ENCODE results near the gene CHMP1A. TPM values are rescaled to one million over a fixed set of nuclear protein-coding genes. Genes with fewer than 3 reads are reported as not detected.
"Not testable (repeated sequence)": the region's sequence is repeated elsewhere in the genome, so short reads cannot be mapped to it uniquely, and the experiment has no call there.

The CHMP1A gene
- total RNA-seq, 1 experiment from 2014 or later = 58.3 TPM

DNA sequence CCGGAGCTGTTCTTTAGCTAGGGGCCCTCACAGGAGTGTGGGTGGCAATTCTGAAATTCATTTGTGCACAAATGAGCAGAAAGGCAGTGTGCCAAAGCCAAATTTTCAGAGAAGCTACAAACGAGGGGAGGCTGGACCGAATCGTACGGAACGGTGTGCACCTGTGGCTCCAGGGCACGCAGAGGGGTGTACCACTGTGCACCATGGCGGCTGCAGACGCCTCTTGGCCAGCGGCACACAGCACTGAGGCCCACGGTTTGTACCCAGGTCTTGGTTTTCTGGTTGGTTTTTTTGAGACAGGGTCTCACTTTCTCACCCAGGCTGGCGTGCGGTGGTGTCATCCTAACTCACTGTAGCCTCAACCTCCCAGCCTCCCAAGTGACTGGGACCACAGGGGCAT, 14.9 kb downstream of the CHMP1A start:
- no peak for DNase-seq (ENCODE audit: low read depth, low spot score)
- in situ Hi-C loops (cut with HindIII; ENCODE audit: low pct_unique_long_range_greater_than_20kb, low sequenced_read_pairs) = no loop called here

DNA sequence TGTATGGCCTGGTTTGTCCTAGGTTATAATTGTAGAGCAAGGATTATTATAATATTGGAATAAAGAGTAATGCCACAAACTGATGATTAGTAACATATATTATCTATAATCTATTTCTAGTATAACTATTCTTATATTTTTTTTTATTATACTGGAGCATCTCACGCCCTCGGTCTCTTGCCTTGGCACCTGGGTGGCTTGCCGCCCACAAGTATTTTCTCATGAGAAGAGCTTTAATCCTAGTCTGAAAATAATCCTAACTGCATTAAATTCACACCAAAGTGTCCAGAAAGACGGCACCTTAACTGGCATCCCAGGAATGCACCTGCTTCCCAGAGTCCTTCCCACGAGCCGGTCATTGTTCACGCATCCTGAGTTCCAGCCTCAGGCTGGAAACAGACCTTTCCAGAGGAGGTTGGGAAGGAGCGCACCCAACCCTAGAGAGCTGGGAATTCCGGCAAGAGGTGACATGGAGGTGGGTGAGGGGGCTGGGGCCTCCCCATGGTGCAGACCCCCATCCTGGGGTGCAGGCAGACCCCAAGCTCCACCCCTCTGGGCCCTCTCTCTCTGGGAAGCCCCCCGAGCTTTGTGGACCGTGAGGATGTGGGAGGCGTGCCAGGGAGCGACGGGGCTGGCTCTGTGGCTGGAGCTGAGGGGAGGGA, 15.9 kb downstream of the CHMP1A start:
- in situ Hi-C loops (cut with HindIII; ENCODE audit: low pct_unique_long_range_greater_than_20kb, low sequenced_read_pairs) = no loop called here
- no peak for DNase-seq (ENCODE audit: low read depth, low spot score)

DNA sequence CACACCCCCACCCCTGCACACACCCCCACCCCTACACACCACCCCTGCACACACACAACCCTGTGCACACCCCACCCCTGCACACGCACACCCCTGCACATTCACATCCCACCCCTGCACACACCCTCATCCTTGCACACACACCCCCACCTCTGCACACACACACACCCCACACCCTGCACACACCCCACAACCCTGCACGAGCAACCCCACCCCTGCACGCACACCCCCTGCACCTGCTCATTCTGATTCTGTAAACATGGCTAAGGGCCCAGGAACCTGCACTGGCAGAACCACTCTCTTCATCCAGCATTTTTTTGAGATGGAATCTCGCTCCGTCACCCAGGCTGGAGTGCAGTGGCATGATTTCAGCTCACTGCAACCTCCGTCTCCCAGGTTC, 18.1 kb downstream of the CHMP1A start:
- in situ Hi-C loops (cut with HindIII; ENCODE audit: low pct_unique_long_range_greater_than_20kb, low sequenced_read_pairs) = no loop called here
- DNase-seq (ENCODE audit: low read depth, low spot score) = no peak

GRCh38 chr16:89638455-89638854, 19.1 kb downstream of the CHMP1A start:
- in situ Hi-C loops (cut with HindIII; ENCODE audit: low pct_unique_long_range_greater_than_20kb, low sequenced_read_pairs) = no loop called here
- DNase-seq (ENCODE audit: low read depth, low spot score) = no peak

GRCh38 chr16:89637379-89637778, 20.1 kb downstream of the CHMP1A start:
- DNase-seq (ENCODE audit: low read depth, low spot score) = no peak
- in situ Hi-C loops (cut with HindIII; ENCODE audit: low pct_unique_long_range_greater_than_20kb, low sequenced_read_pairs) = no loop called here

- no peak for DNase-seq (ENCODE audit: low read depth, low spot score)
- in situ Hi-C loops (cut with HindIII; ENCODE audit: low pct_unique_long_range_greater_than_20kb, low sequenced_read_pairs) = no loop called here
Measured at GRCh38 chr16:89636663-89637062, 20.8 kb downstream of the CHMP1A start.

- DNase-seq (ENCODE audit: low read depth, low spot score); in situ Hi-C loops (cut with HindIII; ENCODE audit: low pct_unique_long_range_greater_than_20kb, low sequenced_read_pairs): not testable (repeated sequence)
Measured at GRCh38 chr16:89634463-89635385, 22.8 kb downstream of the CHMP1A start.

GRCh38 chr16:89633064-89633631, 24.4 kb downstream of the CHMP1A start:
- in situ Hi-C loops (cut with HindIII; ENCODE audit: low pct_unique_long_range_greater_than_20kb, low sequenced_read_pairs) = no loop called here
- DNase-seq (ENCODE audit: low read depth, low spot score) = no peak

DNA sequence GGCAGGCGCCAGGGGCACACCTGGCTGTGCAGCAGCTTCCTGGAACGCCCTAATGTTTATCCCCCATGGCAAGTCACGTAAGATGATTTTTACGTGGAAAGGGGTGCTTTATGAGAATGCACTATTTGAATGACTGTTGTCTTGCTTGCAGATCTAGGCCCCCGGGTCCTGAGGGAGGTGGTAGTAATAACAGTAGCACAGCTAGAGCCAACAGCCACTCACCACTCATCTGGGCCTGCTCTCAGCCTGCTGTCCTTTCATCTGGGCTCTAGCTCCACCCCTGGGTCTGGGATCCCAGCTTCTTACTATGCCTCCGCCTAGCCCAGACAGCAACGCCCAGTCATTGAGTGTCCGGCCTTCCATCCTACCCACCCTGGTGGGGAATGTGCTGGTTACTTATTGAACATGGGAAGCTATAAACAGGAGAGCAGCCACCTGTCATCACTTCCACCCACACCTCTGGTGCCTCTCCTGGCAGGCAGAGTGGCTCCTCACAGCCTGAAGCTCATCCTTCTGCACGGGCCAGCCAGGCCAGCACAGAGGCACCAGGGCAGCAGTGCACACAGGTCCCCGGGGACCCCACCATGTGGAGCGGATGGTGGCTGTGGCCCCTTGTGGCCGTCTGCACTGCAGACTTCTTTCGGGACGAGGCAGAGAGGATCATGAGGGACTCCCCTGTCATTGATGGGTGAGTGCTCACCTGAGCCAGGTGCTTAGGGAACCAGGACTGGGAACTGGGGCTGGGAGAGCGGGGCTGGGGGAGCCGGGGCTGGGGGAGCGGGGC, 27.5 kb downstream of the CHMP1A start:
- in situ Hi-C loops (cut with HindIII; ENCODE audit: low pct_unique_long_range_greater_than_20kb, low sequenced_read_pairs) = no loop called here
- DNase-seq (ENCODE audit: low read depth, low spot score) = no peak

DNA sequence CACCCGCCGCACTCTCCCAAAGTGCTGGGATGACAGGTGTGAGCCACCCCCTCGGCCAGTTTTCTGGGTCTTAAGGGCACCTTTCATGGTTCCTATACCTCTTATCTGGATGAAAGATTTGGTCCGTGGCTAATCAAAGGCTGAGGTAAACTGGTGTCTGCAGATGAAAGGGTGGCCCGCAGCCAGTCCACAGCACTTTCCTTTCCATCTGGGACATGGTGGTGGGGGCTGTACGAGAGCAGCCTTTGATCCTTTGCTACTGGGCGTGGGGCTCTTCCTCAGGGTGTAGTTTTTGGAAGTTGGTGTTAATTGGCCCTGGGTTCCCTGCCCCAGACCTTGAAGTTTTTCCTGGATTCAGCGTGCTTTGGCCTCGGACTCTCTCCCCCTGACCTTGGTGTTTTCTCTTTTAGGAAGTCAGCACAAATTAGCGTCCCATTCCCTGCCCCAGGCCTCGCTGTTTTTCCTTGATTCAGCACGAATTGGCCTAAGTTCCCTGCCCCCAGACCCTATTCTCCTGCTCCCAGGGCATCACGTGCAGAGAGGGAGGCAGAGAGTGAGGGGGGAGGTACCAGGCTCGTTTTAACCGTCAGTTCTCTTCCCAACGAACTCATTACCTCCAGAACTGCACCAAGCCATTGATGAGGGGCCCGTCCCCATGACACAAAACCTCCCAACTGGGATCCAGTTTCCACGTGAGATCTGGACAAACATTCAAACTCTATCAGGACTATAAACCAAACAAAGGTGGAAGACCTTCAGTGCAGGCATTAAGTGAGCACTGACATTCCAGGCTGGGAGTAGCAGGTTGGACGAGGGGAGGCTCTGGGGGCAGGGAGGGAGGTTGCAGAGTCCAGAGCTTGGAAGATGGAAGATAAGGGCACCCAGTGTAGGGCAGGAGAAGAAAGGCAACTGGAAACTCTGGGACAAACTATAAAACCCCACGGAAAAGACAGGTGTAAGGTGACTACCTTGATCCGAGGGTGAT, 32.4 kb downstream of the CHMP1A start:
- in situ Hi-C loops (cut with HindIII; ENCODE audit: low pct_unique_long_range_greater_than_20kb, low sequenced_read_pairs) = no loop called here
- no peak for DNase-seq (ENCODE audit: low read depth, low spot score)

- peak; percentile 10 for DNase-seq (ENCODE audit: low read depth, low spot score)
- in situ Hi-C loops (cut with HindIII; ENCODE audit: low pct_unique_long_range_greater_than_20kb, low sequenced_read_pairs) = no loop called here
Measured at GRCh38 chr16:89623511-89624261, 33.8 kb downstream of the CHMP1A start.

GRCh38 chr16:89621698-89622409, 35.7 kb downstream of the CHMP1A start:
- in situ Hi-C loops (cut with HindIII; ENCODE audit: low pct_unique_long_range_greater_than_20kb, low sequenced_read_pairs) = no loop called here
- no peak for DNase-seq (ENCODE audit: low read depth, low spot score)

DNA sequence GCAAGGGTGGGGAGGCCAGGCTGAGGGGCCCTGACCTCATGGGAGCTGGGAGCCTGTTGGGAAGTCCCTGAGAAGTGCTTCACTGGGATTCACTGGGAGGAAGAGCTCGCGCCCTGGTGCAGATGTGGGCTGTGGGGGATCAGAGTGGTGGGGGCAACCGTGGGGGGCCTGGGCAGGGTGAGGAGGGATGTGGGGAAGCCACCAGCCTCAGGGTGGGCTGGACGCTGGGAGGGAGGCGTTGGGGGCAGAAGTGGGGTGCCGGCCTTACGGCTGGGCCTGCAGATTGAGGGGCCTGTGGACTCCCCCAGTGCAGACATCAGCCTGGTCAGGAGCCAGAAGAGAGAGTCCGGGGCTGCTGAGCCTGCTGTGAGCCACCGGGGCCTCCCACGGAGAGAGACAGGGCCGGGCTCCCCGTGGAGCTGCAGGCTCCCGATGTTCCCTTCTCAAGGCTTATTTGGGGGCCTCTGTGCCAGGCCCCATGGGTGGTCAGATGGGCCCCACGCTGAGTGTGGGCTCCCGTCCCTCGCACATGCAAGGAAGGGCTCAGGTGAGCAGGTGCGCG, 36.3 kb downstream of the CHMP1A start:
- DNase-seq (ENCODE audit: low read depth, low spot score) = no peak
- in situ Hi-C loops (cut with HindIII; ENCODE audit: low pct_unique_long_range_greater_than_20kb, low sequenced_read_pairs) = no loop called here

- in situ Hi-C loops (cut with HindIII; ENCODE audit: low pct_unique_long_range_greater_than_20kb, low sequenced_read_pairs) = no loop called here
- DNase-seq (ENCODE audit: low read depth, low spot score) = no peak
Measured at GRCh38 chr16:89620406-89620841, 37.1 kb downstream of the CHMP1A start.

DNA sequence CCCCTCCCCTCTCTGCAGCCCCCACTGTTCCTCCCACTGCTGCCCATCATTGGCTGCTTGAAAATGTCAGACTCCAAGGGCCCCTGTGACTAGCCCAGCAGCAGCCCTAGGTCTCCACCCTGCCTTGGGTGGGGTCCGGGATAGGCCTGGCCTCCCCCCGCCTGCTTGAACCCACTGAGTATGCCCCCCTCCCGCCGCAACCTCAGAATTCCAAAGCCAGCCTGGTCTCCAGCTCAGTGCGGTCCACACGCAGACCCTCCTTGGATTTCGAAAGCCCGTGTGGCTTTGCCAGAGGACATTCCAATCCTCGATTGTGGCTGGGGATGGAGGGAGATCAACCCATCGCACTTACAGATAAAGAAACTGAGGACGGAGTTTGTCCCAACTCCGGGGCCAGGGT, 37.7 kb downstream of the CHMP1A start:
- in situ Hi-C loops (cut with HindIII; ENCODE audit: low pct_unique_long_range_greater_than_20kb, low sequenced_read_pairs) = no loop called here
- no peak for DNase-seq (ENCODE audit: low read depth, low spot score)
